COLO829 (cell line): ENCODE data around the gene TMEM154.

Experiments used
- DNase-seq: peaks from one replicate; pipeline ENCODE4 v3.0.0; 2012; ENCODE audit warnings: low spot score

Gene TMEM154

DNA sequence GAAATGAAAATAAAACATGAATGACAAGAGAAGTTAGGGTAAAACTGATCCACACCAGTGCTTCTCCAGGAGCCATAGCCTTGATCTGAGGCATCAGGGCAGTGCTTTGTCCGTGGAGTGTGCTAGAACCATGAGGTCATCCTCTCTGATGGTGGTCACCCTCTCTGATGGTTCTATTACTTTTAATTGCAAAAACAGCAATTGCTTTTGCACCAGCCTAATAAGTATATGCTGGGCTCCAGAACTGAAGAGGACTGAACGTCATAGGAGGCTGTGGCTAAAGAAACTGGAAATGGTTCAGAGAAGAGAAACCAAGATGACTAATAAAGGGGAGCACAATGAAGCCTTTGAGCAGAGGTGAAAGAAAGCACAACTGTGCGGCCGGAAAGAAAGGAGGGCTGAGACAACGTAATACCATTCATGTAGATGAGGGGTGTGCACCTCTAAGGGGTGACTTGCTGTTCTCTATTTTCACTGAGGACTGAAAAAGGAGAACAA, 17.0 kb upstream of the TMEM154 start:
- DNase-seq, result peak; percentile 96

DNA sequence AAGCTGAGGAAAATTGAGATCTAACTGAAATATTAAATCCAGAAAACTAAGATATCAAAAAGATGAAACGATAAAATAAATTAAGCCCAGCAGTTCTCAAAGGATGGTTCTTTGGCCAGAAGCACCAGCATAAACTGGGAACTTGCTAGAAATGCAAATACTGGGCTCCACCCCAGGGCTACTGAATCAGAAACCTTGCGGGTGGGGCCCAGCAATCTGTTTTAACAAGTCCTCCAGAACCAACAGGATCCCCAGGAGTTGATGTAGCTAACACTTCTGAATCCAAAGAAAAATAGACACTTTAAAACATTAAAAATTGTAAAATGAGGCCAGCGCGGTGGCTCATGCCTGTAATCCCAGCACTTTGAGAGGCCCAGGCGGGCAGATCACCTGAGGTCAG, 14.1 kb upstream of the TMEM154 start:
- no peak for DNase-seq

DNA sequence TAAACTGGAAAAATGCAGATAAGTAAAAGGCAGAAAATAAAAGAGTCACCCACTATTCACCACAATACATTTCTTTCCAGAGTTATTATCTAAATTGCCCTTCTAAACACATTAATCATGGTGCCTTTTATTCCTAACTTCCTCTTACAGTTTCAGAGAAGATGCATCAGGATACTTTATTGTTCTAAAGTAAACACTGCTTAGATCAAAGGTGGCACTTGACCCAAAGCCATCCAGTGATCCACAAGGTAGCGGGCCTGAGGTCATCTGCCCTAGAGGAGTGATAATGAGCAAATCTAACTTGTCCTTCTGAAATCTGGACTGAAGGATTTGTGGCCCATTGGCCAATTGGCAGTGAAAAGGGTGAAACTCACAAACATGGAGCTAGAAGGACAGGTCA, 12.0 kb upstream of the TMEM154 start:
- no peak for DNase-seq

DNA sequence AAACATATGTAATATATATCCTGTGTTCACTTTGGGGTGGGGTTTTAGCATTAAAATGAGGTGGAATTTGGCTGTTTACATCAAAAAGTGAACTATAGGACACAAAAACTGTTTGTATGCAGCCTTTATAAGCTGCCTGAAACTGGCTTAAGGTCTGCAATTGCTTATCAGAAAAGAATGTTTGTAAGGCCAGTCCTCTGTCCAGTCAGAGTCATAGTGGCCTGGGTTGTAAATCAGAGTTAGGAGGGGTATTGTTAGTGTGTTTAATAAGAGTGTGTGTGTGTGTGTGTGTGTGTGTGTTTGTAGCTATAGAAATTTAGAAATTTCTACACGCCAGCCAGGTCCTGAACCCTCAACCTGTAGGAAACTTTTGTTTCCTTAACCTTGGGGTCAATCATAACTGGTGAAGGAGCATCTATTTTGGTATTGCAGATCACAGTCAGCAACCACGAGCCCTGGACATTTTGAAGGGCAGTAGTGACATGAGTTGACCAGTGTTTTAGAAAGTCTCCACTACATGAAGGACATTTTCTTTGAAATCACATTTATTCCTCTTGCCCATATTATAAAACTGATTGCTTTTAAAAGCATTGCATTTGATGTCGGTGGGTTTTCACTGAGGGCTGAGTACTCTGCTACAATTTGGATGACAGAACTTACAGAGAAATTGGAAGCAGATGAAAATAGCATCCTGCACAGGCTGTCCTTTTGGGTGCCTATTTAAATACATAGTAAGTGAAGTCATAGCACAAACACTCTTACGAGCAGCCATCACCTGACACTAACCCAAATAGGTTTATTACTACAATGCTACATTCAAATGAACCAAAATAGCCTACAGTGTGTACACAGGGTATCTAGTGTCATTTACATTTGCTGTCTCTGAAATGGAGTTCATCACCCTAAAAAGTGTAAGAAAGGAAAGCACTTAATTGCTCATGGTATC, 11.2 kb upstream of the TMEM154 start:
- DNase-seq, result no peak

DNA sequence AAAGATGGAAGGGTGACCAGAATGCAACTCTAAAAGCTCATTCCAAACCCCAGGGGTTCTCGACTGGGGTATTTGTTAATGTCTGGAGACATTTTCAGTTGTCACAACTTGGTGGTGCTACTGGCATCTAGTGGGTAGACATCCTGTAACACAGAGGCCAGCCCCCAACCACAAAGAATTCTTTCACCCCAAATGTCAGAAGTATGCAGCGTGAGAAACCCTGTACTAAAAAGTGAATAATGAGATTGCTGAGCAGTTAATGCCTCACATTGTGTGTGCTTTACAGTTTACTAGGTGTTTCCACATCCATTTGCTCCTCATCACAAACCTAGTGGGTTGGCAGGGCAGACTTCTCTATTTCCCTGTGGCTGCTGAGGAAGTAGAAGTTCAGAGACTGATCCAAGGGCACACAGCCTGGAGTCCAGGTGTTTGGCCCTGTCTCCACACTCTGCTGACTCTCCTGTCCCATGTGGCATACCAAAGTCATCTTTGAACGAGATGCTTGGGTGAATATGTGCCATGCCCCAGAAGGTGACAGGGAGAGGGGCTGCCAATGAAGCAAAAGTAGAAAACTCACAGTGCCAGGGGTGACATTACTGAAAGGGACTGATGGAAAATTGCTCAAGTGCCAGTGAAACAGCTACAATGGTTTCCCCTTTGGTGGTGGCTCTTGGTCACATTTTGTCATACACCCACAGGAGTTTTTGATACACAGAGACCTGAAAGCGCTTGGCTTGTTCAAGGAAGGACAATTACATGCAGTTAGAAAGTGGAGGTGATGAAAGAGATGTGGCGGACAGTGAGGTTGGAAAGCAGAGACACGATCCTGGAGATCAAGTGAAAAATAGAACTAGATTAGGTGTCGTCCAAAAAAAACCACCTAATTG, 10.1 kb upstream of the TMEM154 start:
- DNase-seq, result no peak

DNA sequence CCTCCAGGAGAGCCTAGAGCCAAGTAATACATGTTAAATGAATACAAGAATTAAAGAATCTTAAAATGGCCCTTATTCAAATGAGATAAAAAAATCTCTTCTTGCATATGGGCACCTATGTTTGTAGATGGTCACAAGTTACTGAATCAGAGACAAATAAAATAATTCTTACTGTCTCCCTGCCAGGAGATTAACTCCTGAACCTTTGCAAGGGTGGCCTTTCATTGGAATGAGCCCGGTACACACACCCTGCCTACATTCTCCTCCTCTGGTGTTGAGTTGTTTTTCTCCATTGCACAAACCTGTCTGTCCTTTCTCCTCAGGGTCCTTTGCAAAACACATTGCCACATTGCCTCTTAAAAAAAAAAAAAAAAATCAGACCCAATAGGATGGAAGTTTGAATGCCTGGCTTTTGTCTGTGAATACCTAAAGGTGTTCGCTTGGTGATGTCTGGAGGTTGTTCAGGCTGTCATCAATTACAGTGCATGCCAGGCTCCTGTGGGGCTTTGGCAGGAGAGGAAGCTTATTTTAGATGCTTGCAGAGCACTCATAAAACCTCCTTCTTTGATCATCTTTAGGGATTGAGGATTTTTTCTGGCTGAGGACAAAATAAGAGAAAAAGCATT, 8.3 kb upstream of the TMEM154 start:
- no peak for DNase-seq

DNA sequence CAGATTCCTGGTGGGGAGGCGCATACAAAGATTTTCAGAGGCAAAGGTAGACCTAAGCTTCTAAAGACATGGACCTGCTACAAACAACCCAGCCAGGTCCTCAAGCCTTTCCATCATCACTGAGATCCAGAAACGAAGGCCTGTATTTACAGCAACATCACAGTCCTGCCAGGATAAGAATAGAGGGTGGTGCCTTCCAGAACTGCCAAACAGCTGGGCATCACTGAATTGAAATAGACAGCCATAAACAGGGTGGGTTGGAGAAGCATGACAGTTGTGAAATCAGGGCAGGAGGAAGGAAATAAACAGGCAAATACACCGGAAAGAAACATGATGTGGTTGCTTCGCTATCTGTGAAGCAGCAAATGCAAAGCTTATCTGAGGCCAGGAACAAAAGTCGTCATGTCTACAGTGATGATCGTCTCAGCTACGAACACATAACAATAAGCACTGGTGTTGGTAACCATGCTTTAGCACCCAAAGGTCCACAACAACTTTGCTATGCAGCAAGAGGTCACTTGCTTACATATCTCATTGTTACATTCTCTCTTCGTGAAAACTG, 6.7 kb upstream of the TMEM154 start:
- DNase-seq, result no peak

DNA sequence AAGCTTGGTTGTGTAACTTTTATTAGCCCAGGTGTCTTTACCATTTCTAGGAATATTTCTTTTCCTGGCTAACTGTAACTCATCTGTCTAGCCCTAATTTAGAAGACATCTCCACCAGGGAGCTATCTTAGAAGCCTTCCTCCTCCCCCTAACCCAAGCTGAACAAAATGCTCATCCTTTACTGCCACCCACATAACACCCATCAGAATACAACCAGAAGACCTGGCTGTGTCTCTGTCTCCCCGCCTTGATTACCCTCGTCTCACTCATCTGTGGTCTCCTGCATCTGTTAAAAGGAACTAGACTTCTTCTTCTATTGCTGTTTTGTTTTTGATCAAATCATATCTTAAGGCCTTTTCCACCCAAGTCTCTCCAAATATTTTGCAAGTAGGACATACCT, 4.8 kb upstream of the TMEM154 start:
- DNase-seq, result no peak

DNA sequence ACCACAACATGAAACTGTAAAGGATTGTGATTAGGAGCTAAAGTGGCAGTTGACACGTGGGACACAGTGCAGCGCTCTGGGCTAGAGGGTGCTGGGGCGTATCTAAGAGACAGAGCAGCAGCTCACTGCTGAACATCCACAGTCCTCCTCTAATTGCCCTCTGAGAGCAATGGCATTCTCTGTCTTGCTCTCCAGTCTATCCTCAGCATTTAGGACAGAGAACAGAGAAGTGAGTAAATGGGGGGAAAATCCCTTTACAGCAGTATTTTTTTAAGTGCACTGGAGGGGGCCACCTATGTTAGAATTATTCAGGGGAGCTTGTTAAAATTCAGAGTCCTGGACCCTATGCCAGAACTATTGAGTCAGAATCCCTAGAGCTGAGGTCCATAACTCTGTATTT, 4.2 kb upstream of the TMEM154 start:
- no peak for DNase-seq

DNA sequence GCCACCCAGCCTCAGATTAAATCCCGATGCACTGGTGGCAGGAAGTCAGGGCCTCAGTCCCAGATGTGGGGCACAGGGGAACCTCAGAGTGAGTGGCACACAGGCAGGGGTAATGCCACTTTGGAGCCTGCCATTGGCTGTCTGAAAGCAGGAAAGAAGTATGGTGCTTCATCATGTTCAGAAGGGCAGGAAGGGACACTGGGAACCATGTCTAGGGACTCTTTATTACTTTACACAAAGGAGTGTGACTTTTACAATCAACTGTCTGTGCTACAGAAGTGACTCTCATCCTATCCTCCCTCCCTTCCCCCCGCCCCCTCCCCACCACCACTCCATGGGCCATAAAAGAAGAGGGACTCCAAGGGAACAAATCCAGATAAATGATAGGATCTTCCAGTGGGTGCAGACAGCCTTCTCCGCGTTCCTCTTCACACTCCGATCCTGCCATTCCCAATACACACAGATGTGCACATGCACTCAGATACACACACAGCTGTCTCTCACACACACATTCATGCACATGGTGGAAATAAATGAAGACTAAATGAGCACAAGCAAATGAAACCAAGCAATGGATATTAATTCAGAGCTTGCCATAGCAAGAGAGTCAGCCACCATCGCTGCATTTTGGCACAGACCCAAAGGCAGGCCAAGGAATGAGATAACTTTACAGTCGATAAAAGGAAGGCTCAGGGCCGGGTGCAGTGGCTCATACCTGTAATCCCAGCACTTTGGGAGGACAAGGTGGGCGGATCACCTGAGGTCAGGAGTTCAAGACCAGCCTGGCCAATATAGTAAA, 2.5 kb upstream of the TMEM154 start:
- no peak for DNase-seq

DNA sequence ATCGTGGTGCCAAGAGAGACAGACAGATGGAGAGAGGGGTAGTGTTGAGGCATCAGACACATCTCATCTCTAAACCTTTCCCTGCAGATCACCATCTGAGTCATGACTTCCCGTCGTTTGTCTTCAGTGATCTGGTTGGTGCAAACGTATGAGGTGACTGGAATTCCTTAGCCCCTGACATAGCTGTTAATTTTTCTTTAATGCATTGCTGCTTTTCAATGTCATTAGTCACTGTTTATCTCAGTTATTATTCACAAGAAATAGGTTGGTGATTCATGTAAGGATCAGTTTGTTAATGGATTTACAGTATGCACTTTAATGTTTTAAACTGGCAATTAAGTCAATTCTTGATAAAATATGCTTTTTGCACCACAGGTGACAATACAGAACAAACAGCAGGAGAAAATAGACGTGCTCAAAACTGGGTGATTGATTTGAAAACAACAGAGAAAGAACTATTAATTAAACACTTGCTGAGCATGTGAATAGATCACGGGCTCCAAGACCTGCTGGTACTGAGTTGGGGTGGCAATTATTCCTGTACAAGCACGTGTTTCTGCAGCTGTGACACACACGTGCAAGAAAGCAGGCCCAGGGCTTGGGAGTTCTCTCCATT, 1.3 kb upstream of the TMEM154 start:
- DNase-seq, result no peak

DNA sequence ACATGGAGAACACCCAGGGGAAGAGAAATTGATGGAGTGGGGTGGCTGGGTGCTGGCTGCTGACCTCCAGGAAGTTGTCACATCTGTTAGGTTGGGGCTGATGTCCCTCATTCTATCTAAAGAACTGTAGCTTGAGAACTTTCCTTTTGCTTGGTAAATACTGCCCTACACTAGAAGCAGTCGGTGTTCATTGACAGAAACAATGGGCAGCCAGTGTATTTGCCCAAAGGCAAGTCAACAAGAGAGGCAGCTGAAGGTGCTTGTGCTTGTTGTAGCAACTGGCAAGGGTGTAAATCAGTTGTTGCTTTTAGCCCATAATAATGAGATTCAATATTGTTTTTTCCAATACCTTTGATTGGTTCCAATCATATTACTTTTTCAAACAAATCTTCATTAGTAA, 956 bp downstream of the TMEM154 start:
- no peak for DNase-seq

DNA sequence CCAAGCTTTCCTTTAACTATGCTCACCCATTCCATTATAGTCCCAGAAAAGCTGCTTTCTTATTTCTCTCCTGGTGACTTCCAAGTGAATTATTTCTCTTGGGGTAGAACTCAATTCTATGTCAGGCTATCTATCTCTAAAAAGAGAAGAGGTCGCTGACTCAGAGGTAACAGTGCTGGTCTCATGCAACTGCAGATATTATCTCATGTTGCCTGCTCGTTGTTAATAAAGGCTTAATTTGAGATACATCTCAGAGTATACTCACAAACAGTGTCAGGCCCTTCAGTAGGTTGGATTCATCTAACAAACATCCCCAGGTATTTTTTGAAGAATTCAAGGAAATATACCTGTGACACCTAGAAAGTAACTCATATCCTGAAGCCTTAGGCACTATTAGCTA, 2.7 kb downstream of the TMEM154 start:
- no peak for DNase-seq

DNA sequence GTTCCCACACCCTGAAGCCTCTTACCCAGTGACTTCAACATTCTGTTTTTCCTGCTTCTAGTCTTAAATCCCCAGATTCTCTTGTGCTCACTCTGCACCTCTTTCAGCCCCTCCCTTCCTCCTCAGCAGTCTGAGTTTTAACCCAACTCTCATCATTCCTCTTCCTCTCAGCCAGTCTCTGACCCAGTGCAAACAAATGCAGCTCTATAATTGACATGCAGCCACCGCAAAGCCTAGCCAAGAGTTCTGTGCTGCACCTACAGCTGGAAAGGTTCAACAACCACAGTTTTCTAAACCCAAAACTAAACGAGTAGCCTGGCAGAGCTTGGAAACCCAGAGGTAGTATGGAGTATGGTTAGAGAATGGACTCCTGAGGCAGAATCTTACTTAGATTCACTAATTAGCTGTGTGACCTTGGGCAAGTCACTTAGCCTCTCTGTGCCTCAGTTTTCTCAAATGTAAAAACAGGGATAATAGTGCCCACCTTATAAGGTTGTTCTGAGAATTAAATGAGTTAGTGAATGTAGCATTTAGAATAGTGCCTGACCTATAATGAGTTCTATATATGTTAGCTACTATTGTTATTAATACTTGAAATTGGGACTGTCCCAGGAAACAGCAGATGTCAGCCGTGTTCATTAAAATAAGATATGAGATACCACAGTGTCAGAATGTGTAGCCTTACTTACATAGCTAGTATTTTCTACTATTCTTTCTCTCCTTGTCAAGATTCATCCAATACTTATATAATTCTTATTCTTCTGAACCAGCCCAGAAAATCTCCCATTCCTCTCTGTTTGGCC, 3.5 kb downstream of the TMEM154 start:
- no peak for DNase-seq

DNA sequence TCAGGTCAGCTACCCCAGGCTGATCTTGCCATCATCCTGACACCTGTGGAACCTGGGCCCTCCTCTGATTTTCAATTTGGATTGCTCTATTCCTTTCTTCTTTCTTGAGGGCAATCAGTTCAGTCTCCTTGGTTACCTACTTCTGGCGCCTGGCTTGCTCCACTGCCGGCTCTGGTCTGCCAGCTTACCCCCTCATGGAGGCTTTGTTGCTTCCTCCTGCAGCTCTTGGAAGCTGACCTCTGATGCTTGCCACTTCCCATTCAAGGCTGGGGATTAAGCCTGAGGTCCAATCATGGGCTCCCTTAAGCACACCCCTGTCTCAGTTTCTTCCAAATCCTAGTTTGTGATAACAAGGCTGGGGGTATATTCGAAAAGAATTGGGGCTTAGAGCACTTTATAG, 5.4 kb downstream of the TMEM154 start:
- DNase-seq, result no peak

DNA sequence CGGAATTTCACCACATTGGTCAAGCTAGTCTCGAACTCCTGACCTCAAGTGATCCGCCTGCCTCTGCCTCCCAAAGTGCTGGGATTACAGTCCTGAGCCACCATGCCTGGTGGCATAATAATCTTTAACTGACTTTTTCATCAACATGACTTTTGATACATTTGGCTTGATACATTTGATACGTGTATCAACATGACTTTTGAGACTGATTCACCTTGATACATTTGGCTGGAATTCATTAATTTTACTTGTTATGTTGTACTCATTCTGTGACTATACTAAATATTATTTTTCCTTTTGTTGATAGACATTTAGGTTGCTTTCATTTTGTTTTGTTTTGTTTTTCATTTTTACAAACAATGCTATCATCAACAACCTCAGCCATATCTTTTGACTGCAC, 6.3 kb downstream of the TMEM154 start:
- DNase-seq, result no peak

DNA sequence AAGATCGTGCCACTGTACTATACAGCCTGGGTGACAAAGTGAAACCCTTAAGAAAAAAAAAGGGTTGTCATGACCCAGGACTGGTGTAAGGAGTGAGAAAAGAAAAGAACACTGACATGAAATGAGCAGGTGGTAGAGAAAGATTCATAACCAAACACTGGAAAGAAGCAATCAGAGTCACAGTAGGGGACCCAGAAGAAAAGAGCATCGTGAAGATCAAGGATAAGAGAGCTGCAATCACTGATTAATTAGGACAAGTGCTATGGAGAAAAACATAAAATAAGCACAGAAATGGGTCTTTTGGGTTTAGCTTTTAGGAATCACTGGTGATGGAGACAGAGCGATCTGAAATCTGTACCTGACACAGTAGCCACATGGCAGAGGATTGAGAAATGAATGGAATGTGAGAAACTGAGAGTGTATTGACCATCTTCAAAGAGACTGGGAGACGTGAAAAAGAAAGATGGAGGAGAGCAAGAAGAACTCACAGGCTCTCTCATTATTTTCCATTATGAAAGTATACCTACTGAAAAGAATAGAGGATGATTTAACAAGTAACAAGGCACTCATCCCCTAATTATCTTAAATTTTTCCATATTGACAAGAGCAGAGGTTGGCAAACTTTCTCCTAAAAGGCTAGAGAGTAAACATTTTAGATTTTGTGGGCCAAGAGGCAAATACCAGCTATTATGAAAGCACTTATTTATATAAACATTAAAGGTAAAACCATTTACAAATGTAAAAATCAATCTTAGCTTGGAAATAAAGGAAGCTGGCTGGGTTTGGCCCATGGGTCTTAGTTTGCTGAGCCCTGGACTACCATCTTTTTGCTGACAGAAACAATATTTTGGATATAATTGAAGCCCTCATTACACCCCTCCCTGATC, 7.3 kb downstream of the TMEM154 start:
- no peak for DNase-seq

DNA sequence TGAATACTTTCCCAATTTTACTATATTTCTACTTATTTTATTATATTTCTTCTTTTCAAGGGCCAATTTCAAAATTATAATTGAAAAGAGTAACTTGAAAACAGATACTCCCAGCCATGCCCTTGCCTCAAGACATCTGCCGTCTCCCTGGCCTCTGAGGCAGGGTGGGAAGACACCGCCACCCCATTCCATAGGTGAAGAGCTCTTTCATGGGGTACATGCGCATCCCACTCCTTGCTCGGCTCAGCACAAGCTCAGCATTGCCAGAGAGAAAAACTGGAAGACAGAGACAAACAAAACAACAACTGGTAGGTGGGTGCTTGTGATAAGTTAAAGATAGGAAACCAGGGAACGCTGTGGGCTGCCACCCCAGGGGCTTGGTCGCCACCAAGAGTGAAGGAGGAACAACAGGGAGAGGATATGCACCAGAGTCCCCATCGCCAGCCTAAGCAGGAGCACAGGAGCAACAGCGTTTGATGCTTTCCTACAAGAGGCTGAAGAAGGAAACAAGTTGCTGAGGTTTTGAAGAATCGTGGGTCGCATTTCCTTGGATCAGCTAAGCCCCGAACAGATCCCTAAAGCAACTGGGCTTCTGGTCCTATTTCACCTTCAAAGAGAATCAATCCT, 11.3 kb downstream of the TMEM154 start:
- DNase-seq, result no peak
